ENCODE measurements around the gene HYDIN.
"Not testable (repeated sequence)": the region's sequence is repeated elsewhere in the genome, so short reads cannot be mapped to it uniquely, and the experiment has no call there.

GRCh38 chr16:71157278-71157677 lies 73.2 kb downstream of the HYDIN start:
- TF ChIP-seq POLR2AphosphoS5, CTCF, POLR2A (IDR thresholded peaks at IDR 0.05): not testable (repeated sequence)
